ENCODE measurements around the gene OPN1SW.
A peak's percentile ranks its signal among the peaks of the same experiment; 100 is the strongest.

The OPN1SW gene

GRCh38 chr7:128757203-128757602 lies 18.4 kb downstream of the OPN1SW start:
- no peak for DNase-seq

GRCh38 chr7:128755819-128756476 lies 19.6 kb downstream of the OPN1SW start:
- DNase-seq = peak in 1 of 2 donors; percentile 49

GRCh38 chr7:128755075-128755818 lies 20.3 kb downstream of the OPN1SW start:
- no peak for DNase-seq

DNA sequence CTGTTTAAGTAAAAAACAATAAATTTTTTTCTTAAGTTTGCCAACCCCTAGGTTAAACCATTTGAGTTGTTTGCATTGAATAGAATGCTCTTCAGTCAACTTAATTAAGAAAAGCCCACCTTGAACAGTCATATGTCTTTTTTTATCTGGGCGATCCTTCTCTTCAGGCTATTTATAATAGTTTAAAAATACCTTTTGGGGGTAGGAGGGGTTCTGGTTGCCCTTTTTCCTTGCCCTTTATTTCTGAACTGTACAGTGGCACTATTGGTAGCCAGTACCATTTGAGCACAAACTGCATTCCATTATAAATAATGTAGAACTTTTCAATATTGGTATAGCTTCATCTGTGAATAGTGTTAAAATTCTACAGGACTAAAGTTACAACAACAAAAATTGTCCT lies 23.3 kb downstream of the OPN1SW start:
- DNase-seq = no peak

DNA sequence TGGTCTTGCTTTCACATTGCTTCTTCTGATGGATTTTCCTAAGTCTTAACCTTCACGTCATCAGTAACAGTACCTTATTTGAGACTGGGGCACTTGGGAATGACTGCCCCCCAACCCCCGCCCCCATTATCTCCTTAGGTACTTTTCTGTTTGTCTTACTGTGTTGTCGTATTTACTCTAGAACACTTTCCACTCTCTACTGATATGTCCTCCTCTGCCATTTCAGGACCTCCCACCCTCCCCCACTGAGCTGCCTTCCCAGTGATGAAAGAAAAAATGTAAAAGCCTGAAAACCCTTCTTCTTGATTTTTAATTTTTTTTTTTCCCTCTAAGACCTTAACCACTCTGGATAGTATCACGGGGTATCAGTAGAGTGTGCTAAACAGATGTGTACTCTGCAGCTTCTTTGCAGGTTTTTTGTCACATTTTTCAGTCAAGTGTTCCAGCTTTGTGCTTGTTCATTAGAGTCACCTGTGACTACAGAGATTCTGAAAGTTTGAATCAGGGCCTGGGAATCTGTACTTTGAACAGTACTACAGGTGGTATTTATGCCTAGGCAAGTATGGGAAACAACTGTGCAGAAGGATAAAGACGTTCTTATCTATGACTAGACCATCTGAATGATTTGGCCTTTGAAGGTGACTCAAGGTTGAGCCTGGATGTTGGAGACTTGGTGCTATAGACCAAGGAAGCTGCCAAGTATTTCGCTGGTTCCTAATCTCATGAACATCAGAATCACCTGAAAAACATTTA lies 28.1 kb downstream of the OPN1SW start:
- DNase-seq = no peak

- DNase-seq = no peak
Measured at GRCh38 chr7:128745706-128746105, 29.9 kb downstream of the OPN1SW start.

GRCh38 chr7:128744366-128744905 lies 31.2 kb downstream of the OPN1SW start:
- no peak for DNase-seq

GRCh38 chr7:128743112-128743772 lies 32.4 kb downstream of the OPN1SW start:
- no peak for DNase-seq

- DNase-seq = no peak
Measured at GRCh38 chr7:128742206-128742605, 33.4 kb downstream of the OPN1SW start.

- no peak for DNase-seq
Measured at GRCh38 chr7:128741491-128741890, 34.1 kb downstream of the OPN1SW start.

DNA sequence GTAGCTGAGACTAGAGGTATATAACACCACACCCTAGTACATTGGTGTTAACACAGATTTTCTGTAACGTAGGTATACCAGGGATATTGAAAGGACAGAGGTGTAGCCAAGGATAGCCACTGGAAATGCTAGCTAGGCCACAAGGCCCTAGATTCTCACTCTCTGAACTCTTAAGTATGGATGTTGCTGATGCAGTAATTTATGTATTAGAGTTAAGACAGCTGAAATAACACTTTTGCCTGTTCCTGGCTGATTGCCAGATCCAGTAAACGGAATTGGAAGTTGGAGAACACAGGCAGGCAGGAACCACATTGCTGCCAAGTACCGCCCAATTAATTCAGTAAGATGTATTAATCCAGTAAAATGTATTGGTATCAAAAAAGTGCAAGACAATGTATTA lies 34.6 kb downstream of the OPN1SW start:
- DNase-seq = no peak

DNA sequence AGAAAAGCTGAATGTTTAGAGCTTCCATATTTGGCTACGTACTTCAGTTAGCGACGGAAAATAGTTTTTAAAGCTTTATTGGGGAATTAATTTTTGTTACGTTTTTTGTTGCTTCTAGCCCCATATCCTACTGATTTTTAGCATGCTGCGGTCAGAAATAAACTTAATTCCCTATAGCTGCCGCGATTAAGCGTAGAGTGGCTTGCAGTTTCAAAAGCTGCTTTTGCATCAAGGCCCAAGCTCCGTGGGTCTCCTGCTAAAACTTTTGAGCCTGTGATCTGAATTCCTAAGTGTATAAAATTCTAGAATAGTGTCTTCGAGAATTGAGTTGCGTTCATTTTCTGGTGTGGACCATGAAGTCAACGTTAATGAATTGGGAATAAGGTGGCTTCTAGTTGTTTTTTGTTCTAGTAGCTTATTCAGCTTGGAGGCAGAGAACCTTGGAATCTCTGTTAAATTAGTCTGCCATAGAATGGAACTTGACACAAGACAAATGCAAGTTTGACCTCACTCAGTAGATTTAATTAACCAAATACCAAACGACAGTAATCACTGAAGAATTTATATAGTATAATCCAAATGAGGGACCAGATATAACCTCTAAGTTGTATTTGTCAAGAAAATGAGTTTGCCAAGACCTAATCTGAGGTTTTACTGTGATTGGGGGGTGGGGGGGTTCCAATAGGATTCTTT lies 35.5 kb downstream of the OPN1SW start:
- DNase-seq = no peak

DNA sequence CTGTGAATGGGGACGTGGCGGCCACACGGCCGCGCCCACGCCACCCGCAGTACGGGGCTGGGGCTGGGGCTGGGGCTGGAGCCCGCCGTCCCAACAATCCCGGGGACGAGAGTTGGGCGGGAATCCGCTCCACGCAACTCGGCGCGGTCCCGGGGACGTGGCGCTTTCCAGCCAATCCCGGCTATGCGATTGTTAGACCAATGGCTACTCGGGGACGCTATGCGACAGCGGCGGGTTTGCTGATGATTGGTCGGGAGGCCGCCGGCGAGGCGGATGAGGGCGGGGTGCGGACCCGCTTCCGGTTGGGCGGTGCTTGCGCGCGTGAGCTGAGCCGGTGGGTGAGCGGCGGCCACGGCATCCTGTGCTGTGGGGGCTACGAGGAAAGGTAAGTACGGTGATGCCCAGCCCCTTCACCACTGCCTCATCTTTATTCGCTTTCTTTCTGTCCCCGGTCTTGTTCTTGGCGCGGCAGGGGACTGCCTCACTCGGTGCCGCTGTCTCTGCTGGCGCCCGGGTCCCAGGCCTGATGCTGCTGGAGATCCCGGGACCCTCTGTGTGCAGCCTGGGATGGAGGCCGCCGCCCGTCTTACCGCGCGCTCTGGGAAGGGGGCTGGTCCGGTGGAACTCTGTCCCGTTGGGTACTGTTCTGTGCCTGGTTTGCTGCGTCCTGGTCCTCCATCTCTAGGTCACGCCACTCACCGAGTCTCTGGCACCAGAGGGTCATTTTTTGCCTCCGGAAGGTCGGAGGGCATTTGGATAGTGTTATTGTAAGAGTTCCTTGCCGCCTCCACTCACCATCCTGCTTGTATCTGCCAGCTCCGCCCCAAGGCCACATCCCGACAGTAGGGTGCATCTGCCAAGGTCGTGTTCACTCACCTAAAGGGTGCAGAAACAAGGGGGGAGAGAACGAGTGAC lies 36.3 kb downstream of the OPN1SW start, which contains the start of gene CALU:
TSS of gene CALU (plus strand) at position 312 of the 915 bp plus-strand sequence. CDS start 9,225 bp downstream, outside the sequence.
- peak; percentile 93 to 96 for DNase-seq

GRCh38 chr7:128738570-128739047 lies 37.0 kb downstream of the OPN1SW start:
- peak in 1 of 2 donors; percentile 42 for DNase-seq

GRCh38 chr7:128737867-128738385 lies 37.7 kb downstream of the OPN1SW start:
- DNase-seq = no peak

DNA sequence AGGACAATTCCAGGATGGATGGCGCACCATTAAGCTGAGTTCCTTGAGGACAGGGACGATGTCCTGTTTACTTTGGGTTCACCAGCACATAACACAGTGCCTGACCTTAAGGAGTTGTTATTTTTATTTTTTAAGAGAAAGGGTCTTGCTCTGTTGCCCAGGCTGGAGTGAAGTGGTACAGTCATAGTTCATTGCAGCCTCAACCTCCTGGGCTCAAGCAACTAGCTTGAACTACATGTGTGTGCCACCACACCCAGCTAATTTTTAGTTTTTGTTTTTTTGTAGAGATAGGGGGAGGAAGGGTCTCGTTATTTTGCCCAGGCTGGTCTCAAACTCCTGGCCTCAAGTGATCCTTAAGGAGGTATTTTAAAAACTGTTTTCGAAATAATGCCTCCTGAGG lies 38.2 kb downstream of the OPN1SW start:
- no peak for DNase-seq

GRCh38 chr7:128735436-128735835 lies 40.2 kb downstream of the OPN1SW start:
- DNase-seq = no peak

DNA sequence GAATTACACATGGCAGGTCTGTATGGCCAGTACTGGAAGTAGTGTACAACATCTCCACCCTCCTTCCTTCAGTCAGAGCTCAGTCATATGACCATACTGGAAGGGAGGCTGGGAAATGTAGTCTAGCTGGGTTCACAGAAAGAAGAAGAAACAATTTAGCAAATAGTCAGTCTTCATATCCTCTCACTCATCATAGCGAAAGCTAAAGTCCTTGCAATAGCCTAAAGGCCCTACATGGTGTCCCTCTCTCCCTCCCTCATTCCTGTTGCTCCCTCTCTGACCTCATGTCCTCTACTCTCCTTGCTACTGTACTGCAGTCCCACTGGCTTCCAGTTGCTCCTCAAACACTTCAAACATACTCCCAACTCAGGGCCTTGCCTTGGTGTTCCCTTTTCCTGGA lies 40.7 kb downstream of the OPN1SW start:
- no peak for DNase-seq

DNA sequence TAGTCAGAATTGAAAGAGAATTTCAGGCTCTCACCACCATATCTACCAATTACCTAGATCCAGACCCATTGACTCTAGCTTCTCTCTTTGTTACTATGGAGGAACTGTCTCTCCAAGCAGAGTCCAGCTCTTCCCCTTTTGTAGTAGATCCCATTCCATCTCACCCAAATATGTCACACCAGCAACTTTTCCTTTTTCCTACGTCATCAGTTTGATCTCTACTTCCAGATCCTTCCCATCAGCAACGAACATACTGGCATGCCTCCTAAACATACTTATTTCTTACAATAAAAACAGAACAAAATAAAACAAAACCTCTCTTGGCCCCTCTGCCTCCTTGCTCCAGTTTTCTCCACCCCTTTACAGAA lies 42.3 kb downstream of the OPN1SW start:
- no peak for DNase-seq

DNA sequence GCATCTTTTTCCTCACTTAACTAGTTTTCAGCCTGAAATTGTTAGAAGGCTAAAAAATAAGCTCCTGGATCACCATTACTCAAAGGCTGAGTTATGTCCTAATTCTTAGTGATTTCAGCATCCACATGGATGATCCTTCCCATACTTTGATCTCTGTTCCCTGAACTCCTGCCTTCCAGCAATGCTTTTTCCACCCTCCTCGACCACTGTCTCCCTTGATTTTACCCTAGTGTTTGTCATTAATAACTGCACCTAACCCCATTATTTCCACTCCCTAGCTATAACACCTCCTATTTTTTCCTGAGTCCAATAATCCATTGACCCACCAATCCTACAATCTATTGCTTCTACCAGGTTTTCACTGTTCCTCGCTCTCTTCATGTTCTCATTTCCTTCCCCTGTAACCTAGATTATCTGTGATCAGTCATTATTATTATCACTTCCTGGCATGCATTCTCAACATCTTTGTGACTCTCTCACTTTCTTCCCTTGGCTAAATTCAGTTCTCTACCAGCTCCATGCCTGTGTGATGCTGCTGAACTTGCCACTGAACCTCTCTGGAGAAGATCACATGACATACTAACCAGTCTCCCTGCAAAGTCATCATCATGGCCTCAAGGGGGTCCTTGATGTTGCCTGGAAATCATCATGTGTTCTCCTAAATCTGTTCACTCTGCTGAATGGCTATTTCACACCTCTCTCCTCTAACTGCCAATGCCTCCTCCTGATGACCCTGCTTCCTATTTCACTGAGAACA lies 42.9 kb downstream of the OPN1SW start:
- no peak for DNase-seq
